Measurements from ENCODE around the gene INSRR.

Gene INSRR

DNA sequence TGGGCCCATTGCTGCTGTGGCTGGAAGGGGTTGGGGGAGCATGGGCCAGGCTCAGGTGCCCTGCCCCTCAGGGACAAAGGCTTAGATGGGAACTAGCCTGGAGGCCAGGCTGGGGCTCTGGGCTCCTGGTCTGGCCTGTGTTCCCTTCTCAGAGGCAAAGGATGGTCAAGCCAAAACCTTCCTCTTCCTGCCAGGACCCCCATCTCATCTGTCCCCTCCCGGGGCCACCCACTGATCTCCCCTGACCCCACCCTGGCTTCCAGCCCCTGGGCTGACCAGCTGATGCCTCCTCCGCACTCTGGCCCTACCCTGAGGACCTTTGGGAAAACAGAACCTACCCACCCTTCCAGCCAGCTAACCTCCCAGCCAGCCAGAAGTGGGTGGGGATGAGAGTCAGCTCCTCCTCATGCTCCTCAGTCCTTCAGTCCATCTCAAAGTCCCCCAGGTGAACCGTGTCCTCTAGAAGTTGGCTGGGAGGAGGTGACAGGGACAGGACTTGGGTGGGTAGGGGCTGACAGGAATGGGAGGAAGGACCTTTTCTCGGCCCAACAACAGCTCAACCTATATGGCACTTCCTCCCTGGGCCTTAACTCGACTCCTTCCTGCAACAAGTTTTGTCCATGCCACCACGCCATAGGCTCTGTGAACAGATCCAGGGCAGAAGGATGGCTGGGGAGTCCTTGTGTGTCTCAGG, 42.1 kb upstream of the INSRR start:
- Histone ChIP-seq H3K9me3 (ENCODE audit: control insufficient read depth in 2 of 2, low read length in 2 of 2) (no peaks in the 10 kb centered on the region), H3K27ac (ENCODE audit: low read depth in 2 of 2, low read length in 2 of 2) (no peak overlapping the region), H3K36me3 (ENCODE audit: control insufficient read depth in 2 of 2, insufficient read depth in 2 of 2, low read length in 2 of 2) (no peaks in the 10 kb centered on the region), H3K27me3 (ENCODE audit: control insufficient read depth in 2 of 2, insufficient read depth in 2 of 2, low read length in 2 of 2) (peaks cover 0 to 10% of the 10 kb centered on the region in 2 donors), H3K4me1 (ENCODE audit: control insufficient read depth in 2 of 2, insufficient read depth in 2 of 2, low read length in 2 of 2) (no peaks in the 10 kb centered on the region), H3K4me3 (ENCODE audit: low read length in 2 of 2) (no peak overlapping the region), H3K9ac (ENCODE audit: low read depth in 1 of 2, low read length in 2 of 2) (no peak overlapping the region)

DNA sequence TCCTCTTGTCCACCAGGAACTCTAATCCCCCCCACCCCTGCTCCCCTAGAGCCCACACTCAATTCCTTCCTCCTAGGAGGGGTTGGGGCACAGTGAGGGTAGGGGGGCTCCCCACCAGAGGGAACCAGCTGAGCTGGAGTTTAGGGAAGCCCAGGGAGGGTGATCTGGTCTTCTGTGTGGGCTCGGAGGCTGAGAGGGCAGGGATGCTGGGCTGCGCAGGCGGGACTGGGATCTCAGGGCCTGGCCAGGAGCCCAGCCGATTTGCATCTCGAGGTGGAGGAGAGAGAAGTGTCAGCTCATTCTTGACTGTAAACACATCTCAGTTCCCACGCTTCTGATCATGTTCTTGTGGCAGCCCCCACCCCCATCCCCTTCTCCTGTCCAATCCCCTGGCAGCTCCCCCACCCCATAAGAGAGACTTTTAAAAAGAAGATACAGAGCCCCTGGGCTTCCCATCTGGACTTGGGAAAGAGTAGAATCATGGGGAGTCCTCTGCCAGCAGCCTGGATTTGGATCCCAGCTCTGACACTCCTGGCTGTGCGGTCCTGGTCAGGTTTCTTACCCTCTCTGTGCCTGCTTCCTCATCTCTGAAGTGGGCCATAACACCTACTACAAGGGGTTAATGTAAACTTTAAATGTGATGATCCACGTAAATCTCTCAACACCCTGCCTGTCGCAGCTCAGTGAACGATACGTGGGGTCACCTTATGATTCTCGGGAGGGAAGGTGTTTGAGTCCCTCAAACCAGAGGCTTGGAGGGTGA, 41.2 kb upstream of the INSRR start:
- Histone ChIP-seq H3K4me3 (ENCODE audit: low read length in 2 of 2) (no peak overlapping the region), H3K9ac (ENCODE audit: low read depth in 1 of 2, low read length in 2 of 2) (no peak overlapping the region), H3K9me3 (ENCODE audit: control insufficient read depth in 2 of 2, low read length in 2 of 2) (no peaks in the 10 kb centered on the region), H3K36me3 (ENCODE audit: control insufficient read depth in 2 of 2, insufficient read depth in 2 of 2, low read length in 2 of 2) (no peaks in the 10 kb centered on the region), H3K27ac (ENCODE audit: low read depth in 2 of 2, low read length in 2 of 2) (no peak overlapping the region), H3K27me3 (ENCODE audit: control insufficient read depth in 2 of 2, insufficient read depth in 2 of 2, low read length in 2 of 2) (peaks cover 0 to 10% of the 10 kb centered on the region in 2 donors), H3K4me1 (ENCODE audit: control insufficient read depth in 2 of 2, insufficient read depth in 2 of 2, low read length in 2 of 2) (no peaks in the 10 kb centered on the region)

DNA sequence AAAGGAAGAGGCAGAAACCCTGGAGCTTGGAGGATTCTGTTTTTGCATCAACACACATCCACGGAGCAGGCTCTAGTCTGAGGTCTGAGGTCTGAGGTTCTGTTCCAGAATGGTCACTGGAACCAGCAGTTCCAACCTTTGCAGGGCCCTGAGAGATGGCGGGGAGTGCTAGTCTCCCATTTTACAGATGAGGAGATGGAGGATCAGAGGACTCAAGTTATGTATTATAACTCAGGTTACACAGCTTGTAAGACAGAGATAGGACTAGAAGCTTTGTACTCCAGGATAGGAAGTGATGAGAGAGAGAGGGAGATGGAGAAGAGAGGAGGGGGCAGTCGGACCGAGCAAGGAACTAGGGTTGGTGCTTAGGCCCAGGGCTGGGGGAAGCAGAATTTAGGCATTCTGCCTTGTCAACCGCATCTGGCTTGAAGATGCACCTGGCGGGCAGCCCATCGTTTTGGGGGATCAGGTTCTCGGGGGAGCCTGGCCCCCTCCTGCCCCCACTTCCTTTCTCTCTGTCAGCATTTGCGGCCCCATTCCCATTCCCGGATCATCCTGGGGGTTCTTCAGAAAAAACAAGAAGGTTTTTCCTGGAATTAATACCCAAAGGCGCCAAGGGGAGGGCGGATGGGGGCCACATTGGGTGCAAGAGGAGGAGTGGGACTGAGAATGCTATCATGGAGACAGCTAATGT, 40.2 kb upstream of the INSRR start:
- Histone ChIP-seq H3K4me3 (ENCODE audit: low read length in 2 of 2) (no peak overlapping the region), H3K9ac (ENCODE audit: low read depth in 1 of 2, low read length in 2 of 2) (no peak overlapping the region), H3K27ac (ENCODE audit: low read depth in 2 of 2, low read length in 2 of 2) (no peak overlapping the region), H3K36me3 (ENCODE audit: control insufficient read depth in 2 of 2, insufficient read depth in 2 of 2, low read length in 2 of 2) (no peaks in the 10 kb centered on the region), H3K27me3 (ENCODE audit: control insufficient read depth in 2 of 2, insufficient read depth in 2 of 2, low read length in 2 of 2) (peaks cover 9 to 12% of the 10 kb centered on the region in 2 donors), H3K4me1 (ENCODE audit: control insufficient read depth in 2 of 2, insufficient read depth in 2 of 2, low read length in 2 of 2) (no peaks in the 10 kb centered on the region), H3K9me3 (ENCODE audit: control insufficient read depth in 2 of 2, low read length in 2 of 2) (no peaks in the 10 kb centered on the region)

GRCh38 chr1:156898161-156898566, 39.2 kb upstream of the INSRR start:
- no peaks in the 10 kb centered on the region for H3K4me1 ChIP-seq (ENCODE audit: control insufficient read depth in 2 of 2, insufficient read depth in 2 of 2, low read length in 2 of 2)
- no peak overlapping the region for H3K27ac ChIP-seq (ENCODE audit: low read depth in 2 of 2, low read length in 2 of 2)
- no peak overlapping the region for H3K9ac ChIP-seq (ENCODE audit: low read depth in 1 of 2, low read length in 2 of 2)
- no peaks in the 10 kb centered on the region for H3K9me3 ChIP-seq (ENCODE audit: control insufficient read depth in 2 of 2, low read length in 2 of 2)
- H3K36me3 ChIP-seq (ENCODE audit: control insufficient read depth in 2 of 2, insufficient read depth in 2 of 2, low read length in 2 of 2): no peaks in the 10 kb centered on the region
- H3K27me3 ChIP-seq (ENCODE audit: control insufficient read depth in 2 of 2, insufficient read depth in 2 of 2, low read length in 2 of 2): peaks cover 16 to 19% of the 10 kb centered on the region in 2 donors
- H3K4me3 ChIP-seq (ENCODE audit: low read length in 2 of 2): no peak overlapping the region

DNA sequence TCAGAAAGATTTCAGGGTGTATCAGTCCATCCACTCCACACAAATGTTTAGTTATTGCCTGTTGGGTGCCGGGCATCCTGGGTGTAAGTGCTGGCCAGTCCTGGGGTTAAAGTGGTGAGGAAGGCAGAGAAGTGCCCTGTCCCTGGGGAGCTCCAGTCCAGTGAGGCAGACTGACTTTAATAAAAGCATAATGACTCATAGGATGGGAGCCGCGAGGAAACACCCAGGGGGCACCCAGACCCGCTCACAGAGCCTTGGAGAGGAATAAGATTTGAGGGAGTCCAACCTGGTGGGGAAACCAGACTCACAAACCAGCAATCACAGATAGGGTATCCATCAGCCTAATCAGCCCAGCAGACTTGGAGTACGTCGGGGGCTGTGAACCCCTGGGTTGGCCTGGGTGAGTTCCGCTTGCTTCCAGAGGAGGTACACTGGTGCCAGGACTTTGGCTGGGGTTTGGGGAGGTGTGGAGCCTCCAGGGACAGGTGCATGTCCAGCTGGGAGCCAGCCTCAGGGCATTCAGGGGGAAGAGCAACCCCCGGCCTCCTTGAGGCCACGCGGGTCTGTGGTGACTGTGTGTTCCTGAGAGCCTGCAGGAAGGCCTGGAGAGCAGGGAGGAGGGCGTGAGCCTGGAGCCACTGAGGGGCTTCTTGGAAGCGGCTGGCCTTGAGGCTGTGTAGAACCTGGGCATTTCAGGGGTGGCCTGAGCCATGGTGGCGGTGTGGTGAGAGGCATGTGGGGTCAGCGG, 38.3 kb upstream of the INSRR start:
- H3K4me3 ChIP-seq (ENCODE audit: low read length in 2 of 2): no peak overlapping the region
- H3K9ac ChIP-seq (ENCODE audit: low read depth in 1 of 2, low read length in 2 of 2): no peak overlapping the region
- no peak overlapping the region for H3K27ac ChIP-seq (ENCODE audit: low read depth in 2 of 2, low read length in 2 of 2)
- H3K4me1 ChIP-seq (ENCODE audit: control insufficient read depth in 2 of 2, insufficient read depth in 2 of 2, low read length in 2 of 2): no peaks in the 10 kb centered on the region
- H3K27me3 ChIP-seq (ENCODE audit: control insufficient read depth in 2 of 2, insufficient read depth in 2 of 2, low read length in 2 of 2): peaks cover 17 to 19% of the 10 kb centered on the region in 2 donors
- no peaks in the 10 kb centered on the region for H3K36me3 ChIP-seq (ENCODE audit: control insufficient read depth in 2 of 2, insufficient read depth in 2 of 2, low read length in 2 of 2)
- no peaks in the 10 kb centered on the region for H3K9me3 ChIP-seq (ENCODE audit: control insufficient read depth in 2 of 2, low read length in 2 of 2)

GRCh38 chr1:156896490-156897033, 37.6 kb upstream of the INSRR start:
- Histone ChIP-seq H3K27ac (ENCODE audit: low read depth in 2 of 2, low read length in 2 of 2) (no peak overlapping the region), H3K4me3 (ENCODE audit: low read length in 2 of 2) (no peak overlapping the region), H3K9me3 (ENCODE audit: control insufficient read depth in 2 of 2, low read length in 2 of 2) (no peaks in the 10 kb centered on the region), H3K36me3 (ENCODE audit: control insufficient read depth in 2 of 2, insufficient read depth in 2 of 2, low read length in 2 of 2) (no peaks in the 10 kb centered on the region), H3K9ac (ENCODE audit: low read depth in 1 of 2, low read length in 2 of 2) (no peak overlapping the region), H3K27me3 (ENCODE audit: control insufficient read depth in 2 of 2, insufficient read depth in 2 of 2, low read length in 2 of 2) (peaks cover 22 to 26% of the 10 kb centered on the region in 2 donors), H3K4me1 (ENCODE audit: control insufficient read depth in 2 of 2, insufficient read depth in 2 of 2, low read length in 2 of 2) (no peaks in the 10 kb centered on the region)

- Histone ChIP-seq H3K36me3 (ENCODE audit: control insufficient read depth in 2 of 2, insufficient read depth in 2 of 2, low read length in 2 of 2) (no peaks in the 10 kb centered on the region), H3K27ac (ENCODE audit: low read depth in 2 of 2, low read length in 2 of 2) (no peak overlapping the region), H3K27me3 (ENCODE audit: control insufficient read depth in 2 of 2, insufficient read depth in 2 of 2, low read length in 2 of 2) (peaks cover 25 to 26% of the 10 kb centered on the region in 2 donors), H3K9me3 (ENCODE audit: control insufficient read depth in 2 of 2, low read length in 2 of 2) (no peaks in the 10 kb centered on the region), H3K4me1 (ENCODE audit: control insufficient read depth in 2 of 2, insufficient read depth in 2 of 2, low read length in 2 of 2) (no peaks in the 10 kb centered on the region), H3K9ac (ENCODE audit: low read depth in 1 of 2, low read length in 2 of 2) (no peak overlapping the region), H3K4me3 (ENCODE audit: low read length in 2 of 2) (no peak overlapping the region)
These were observed 37.0 kb upstream of the INSRR start for GRCh38 chr1:156895927-156896326.

GRCh38 chr1:156895455-156895812, 36.5 kb upstream of the INSRR start:
- Histone ChIP-seq H3K27me3 (ENCODE audit: control insufficient read depth in 2 of 2, insufficient read depth in 2 of 2, low read length in 2 of 2) (peaks cover 25 to 26% of the 10 kb centered on the region in 2 donors), H3K4me3 (ENCODE audit: low read length in 2 of 2) (no peak overlapping the region), H3K27ac (ENCODE audit: low read depth in 2 of 2, low read length in 2 of 2) (peak overlapping the region; percentile 69 to 77), H3K36me3 (ENCODE audit: control insufficient read depth in 2 of 2, insufficient read depth in 2 of 2, low read length in 2 of 2) (no peaks in the 10 kb centered on the region), H3K9me3 (ENCODE audit: control insufficient read depth in 2 of 2, low read length in 2 of 2) (no peaks in the 10 kb centered on the region), H3K9ac (ENCODE audit: low read depth in 1 of 2, low read length in 2 of 2) (no peak overlapping the region), H3K4me1 (ENCODE audit: control insufficient read depth in 2 of 2, insufficient read depth in 2 of 2, low read length in 2 of 2) (no peaks in the 10 kb centered on the region)

DNA sequence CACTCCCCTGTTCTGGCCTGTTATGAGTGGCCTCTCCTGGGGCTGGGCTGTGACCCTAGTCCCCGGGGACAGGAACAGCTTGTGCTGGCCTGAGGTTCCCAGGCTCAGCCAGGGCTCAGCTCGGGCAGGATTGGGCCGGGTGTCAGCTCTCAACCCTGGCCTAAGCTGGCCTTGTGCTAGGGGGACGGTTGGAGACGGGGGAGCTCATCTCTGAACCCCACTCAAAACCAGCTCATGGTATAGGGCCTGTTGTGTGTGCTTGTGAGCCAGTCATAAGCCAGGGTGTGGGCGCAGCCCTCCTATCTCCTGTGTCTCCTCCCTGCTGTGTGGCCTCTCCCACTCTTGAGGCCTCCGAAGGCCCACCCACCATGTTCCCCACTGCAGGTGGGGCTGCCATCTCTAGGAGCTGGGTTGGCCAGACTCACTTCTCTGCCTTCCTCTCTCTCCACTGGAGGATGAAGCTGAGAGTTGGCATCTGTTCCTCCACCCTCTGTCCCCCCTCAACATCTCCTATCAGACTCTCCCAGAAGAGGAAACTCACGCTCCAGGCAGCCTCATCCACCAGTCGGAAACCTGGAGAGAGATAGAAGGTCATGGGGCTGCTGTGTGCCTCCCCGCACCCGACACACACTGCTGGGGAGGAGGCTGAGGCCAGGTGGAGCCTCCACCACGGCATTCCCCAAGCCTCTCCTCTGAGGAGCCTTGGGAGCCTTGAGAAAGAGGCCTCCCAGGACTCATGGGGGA, 36.0 kb upstream of the INSRR start:
- Histone ChIP-seq H3K9me3 (ENCODE audit: control insufficient read depth in 2 of 2, low read length in 2 of 2) (no peaks in the 10 kb centered on the region), H3K9ac (ENCODE audit: low read depth in 1 of 2, low read length in 2 of 2) (peak overlapping the region in 1 of 2 donors; percentile 7), H3K4me3 (ENCODE audit: low read length in 2 of 2) (no peak overlapping the region), H3K27ac (ENCODE audit: low read depth in 2 of 2, low read length in 2 of 2) (peak overlapping the region; percentile 69 to 77), H3K4me1 (ENCODE audit: control insufficient read depth in 2 of 2, insufficient read depth in 2 of 2, low read length in 2 of 2) (no peaks in the 10 kb centered on the region), H3K27me3 (ENCODE audit: control insufficient read depth in 2 of 2, insufficient read depth in 2 of 2, low read length in 2 of 2) (peaks cover 25 to 26% of the 10 kb centered on the region in 2 donors), H3K36me3 (ENCODE audit: control insufficient read depth in 2 of 2, insufficient read depth in 2 of 2, low read length in 2 of 2) (no peaks in the 10 kb centered on the region)

Measured in mucosa of rectum (tissue), 2 donors.